Measurements from ENCODE around the gene ASXL3. TPM values are rescaled to one million over a fixed set of nuclear protein-coding genes. Genes with fewer than 3 reads are reported as not detected.

ASXL3 gene
- total RNA-seq, 1 donor from 2014 or later, result 45.6 TPM

DNA sequence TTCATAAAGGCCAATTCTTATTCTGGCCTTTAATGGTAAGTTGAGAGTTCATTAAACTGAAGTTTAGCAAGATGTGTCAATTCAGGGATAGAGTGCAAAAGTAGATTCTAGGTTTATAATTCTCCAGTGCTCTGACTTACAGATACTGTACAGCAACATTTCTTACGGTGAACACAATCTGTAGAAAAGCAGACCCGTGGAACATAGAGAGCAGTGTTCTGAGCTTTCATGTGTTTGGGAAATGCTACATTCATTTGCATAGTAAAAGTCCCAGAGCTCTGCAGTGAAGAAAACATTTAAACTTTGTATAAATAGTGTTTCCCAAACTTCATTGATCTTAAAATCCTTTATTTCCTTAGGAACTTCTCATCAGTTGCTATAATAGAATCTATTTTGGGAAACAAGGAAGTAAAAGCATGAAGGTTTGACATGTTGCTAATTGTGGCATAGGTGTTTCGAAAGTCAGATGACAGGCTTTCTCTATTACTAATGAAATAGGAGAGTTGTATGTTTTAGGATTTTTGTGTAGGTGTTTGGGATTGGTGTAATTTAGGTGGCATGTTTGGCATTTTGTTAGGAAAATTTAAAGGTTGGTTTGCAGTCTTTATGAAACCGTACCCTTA is 138.2 kb downstream of the ASXL3 start:
- no peak for DNase-seq
- H3K9me3 Mint-ChIP-seq (ENCODE audit: unreplicated experiment), result peaks cover 5% of the 10 kb centered on the region
- peaks cover 6% of the 10 kb centered on the region for H3K27me3 Mint-ChIP-seq (ENCODE audit: unreplicated experiment)
- H3K36me3 Mint-ChIP-seq (ENCODE audit: unreplicated experiment), result no peaks in the 10 kb centered on the region
- TF ChIP-seq, protein P1, sequence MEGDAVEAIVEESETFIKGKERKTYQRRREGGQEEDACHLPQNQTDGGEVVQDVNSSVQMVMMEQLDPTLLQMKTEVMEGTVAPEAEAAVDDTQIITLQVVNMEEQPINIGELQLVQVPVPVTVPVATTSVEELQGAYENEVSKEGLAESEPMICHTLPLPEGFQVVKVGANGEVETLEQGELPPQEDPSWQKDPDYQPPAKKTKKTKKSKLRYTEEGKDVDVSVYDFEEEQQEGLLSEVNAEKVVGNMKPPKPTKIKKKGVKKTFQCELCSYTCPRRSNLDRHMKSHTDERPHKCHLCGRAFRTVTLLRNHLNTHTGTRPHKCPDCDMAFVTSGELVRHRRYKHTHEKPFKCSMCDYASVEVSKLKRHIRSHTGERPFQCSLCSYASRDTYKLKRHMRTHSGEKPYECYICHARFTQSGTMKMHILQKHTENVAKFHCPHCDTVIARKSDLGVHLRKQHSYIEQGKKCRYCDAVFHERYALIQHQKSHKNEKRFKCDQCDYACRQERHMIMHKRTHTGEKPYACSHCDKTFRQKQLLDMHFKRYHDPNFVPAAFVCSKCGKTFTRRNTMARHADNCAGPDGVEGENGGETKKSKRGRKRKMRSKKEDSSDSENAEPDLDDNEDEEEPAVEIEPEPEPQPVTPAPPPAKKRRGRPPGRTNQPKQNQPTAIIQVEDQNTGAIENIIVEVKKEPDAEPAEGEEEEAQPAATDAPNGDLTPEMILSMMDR (IDR thresholded peaks at IDR 0.05; ENCODE audit: partially characterized antibody, unreplicated experiment), result no peak
- H3K27ac Mint-ChIP-seq (ENCODE audit: unreplicated experiment), result no peak overlapping the region
- no peak overlapping the region for H3K4me3 Mint-ChIP-seq (ENCODE audit: unreplicated experiment)
- H3K4me1 Mint-ChIP-seq (ENCODE audit: low read depth, unreplicated experiment), result peaks cover 12% of the 10 kb centered on the region

DNA sequence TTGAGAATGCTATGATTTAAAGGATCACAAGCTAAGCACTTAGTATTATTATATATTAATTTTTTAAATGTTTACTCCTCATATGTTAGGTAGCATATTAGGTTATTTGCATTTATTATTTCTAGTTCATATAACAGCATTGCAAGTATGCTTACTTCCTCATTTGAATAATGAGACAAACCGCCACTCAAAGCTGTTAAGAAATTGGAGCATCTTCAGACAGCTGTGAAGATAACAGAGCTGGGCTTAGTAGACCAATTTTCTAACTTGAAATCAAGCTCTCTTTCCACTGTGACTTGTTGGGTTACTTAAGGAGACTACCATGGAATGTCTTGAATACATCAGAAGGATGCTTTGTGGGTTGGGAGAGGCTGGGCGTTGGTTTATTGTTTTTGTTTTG is 139.3 kb downstream of the ASXL3 start:
- Mint-ChIP-seq H3K4me3 (ENCODE audit: unreplicated experiment) (no peak overlapping the region), H3K9me3 (ENCODE audit: unreplicated experiment) (no peaks in the 10 kb centered on the region), H3K27ac (ENCODE audit: unreplicated experiment) (no peak overlapping the region), H3K36me3 (ENCODE audit: unreplicated experiment) (peaks cover 7% of the 10 kb centered on the region), H3K4me1 (ENCODE audit: low read depth, unreplicated experiment) (peaks cover 7% of the 10 kb centered on the region), H3K27me3 (ENCODE audit: unreplicated experiment) (peaks cover 4% of the 10 kb centered on the region)
- TF ChIP-seq, protein P1 (IDR thresholded peaks at IDR 0.05; ENCODE audit: partially characterized antibody, unreplicated experiment), result no peak
- no peak for DNase-seq

DNA sequence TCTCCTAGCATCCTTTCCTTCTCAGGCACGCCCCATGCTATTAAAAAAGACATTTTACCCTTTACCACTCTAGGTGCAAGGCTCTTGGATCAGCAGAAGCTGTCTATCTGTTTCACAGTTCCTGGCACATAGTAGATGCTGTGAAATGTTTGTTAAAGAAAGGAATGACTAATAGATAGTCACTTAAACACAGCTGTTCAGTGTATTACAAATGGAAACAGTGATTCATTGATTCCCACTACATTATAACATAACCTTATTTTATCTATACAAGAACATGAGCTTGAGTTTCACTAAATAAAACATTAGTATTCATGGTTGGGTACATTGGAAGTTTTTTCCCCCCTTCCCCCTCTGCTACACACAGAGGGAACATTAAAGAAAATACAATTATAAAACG is 142.1 kb downstream of the ASXL3 start:
- Mint-ChIP-seq H3K36me3 (ENCODE audit: unreplicated experiment) (peaks cover 13% of the 10 kb centered on the region), H3K4me3 (ENCODE audit: unreplicated experiment) (no peak overlapping the region), H3K27me3 (ENCODE audit: unreplicated experiment) (peaks cover 2% of the 10 kb centered on the region), H3K9me3 (ENCODE audit: unreplicated experiment) (no peaks in the 10 kb centered on the region), H3K27ac (ENCODE audit: unreplicated experiment) (no peak overlapping the region), H3K4me1 (ENCODE audit: low read depth, unreplicated experiment) (no peaks in the 10 kb centered on the region)
- DNase-seq, result no peak
- TF ChIP-seq, protein P1 (IDR thresholded peaks at IDR 0.05; ENCODE audit: partially characterized antibody, unreplicated experiment), result no peak

DNA sequence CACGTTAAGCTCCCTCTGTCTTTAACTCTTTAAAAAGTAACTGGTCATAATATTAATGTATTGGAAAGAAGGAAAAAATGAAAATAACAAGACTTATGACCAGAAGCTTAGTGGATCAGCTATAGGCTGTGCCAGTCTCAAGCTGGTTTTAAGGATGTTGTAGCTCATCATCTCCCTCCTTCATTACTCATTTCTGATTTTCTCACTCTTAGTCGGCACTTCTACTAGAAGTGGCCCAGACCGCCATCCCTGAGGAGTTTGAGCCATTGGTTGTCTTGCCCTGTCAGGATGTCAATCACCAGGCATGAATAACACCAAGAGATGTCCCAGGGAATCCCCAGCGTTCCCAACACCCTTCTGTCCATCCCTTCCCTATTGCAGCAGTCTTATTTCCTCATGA is 151.5 kb downstream of the ASXL3 start:
- Mint-ChIP-seq H3K4me1 (ENCODE audit: low read depth, unreplicated experiment) (peaks cover 2% of the 10 kb centered on the region), H3K36me3 (ENCODE audit: unreplicated experiment) (no peaks in the 10 kb centered on the region), H3K4me3 (ENCODE audit: unreplicated experiment) (no peak overlapping the region), H3K27ac (ENCODE audit: unreplicated experiment) (no peak overlapping the region), H3K27me3 (ENCODE audit: unreplicated experiment) (peaks cover 3% of the 10 kb centered on the region), H3K9me3 (ENCODE audit: unreplicated experiment) (no peaks in the 10 kb centered on the region)
- TF ChIP-seq, protein P1 (IDR thresholded peaks at IDR 0.05; ENCODE audit: partially characterized antibody, unreplicated experiment), result no peak
- no peak for DNase-seq

DNA sequence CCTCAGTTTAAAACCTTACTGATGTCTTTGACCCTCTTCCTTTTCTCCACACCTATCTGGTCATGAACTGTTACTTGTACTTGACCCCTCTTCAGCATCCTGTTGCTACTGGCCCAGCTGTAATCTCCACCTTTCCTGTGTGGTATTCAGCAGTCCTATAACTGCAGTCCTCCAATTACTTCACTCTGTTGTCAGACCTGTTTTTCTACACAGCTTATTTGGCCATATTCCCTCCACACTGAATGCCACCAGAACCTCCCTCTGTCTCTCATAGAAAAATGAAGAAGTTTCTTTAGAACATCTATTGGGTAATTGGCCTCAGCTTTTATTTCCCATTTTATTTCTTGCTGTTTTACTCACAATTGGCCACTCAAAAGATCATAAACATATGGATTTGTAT is 155.4 kb downstream of the ASXL3 start:
- no peak overlapping the region for H3K4me3 Mint-ChIP-seq (ENCODE audit: unreplicated experiment)
- peaks cover 3% of the 10 kb centered on the region for H3K27me3 Mint-ChIP-seq (ENCODE audit: unreplicated experiment)
- no peaks in the 10 kb centered on the region for H3K36me3 Mint-ChIP-seq (ENCODE audit: unreplicated experiment)
- peaks cover 4% of the 10 kb centered on the region for H3K4me1 Mint-ChIP-seq (ENCODE audit: low read depth, unreplicated experiment)
- H3K27ac Mint-ChIP-seq (ENCODE audit: unreplicated experiment), result no peak overlapping the region
- TF ChIP-seq, protein P1 (IDR thresholded peaks at IDR 0.05; ENCODE audit: partially characterized antibody, unreplicated experiment), result no peak
- no peak for DNase-seq
- no peaks in the 10 kb centered on the region for H3K9me3 Mint-ChIP-seq (ENCODE audit: unreplicated experiment)

Measured in glutamatergic neuron (in vitro differentiated cells).